GM19023 (cell line): ENCODE measurements around the gene CHRND.

Experiments used
- ATAC-seq: cut with Tn5 transposase; IDR thresholded peaks from one replicate; pipeline ENCODE4 v1.9.1; 2021; ENCODE audit warnings: mild to moderate bottlenecking, moderate library complexity; ENCODE audit not compliant: unreplicated experiment

CHRND gene

GRCh38 chr2:232487385-232488096 is 38.4 kb upstream of the CHRND start, which contains the start of gene ECEL1:
TSS of gene ECEL1 (minus strand) at chr2:232487834. CDS start at chr2:232486653, 1,181 bp downstream.
- no peak for ATAC-seq

- no peak for ATAC-seq
Observed at GRCh38 chr2:232488097-232488711, 37.8 kb upstream of the CHRND start.

GRCh38 chr2:232488721-232489300 is 37.1 kb upstream of the CHRND start:
- no peak for ATAC-seq

GRCh38 chr2:232489516-232490220 is 36.3 kb upstream of the CHRND start:
- no peak for ATAC-seq

GRCh38 chr2:232490221-232491138 is 35.5 kb upstream of the CHRND start:
- ATAC-seq: no peak

GRCh38 chr2:232491139-232491780 is 34.7 kb upstream of the CHRND start:
- no peak for ATAC-seq

- ATAC-seq: no peak
Observed at GRCh38 chr2:232492236-232492848, 33.6 kb upstream of the CHRND start.

GRCh38 chr2:232492963-232493700 is 32.8 kb upstream of the CHRND start:
- ATAC-seq: no peak

GRCh38 chr2:232493701-232494474 is 32.1 kb upstream of the CHRND start:
- no peak for ATAC-seq

GRCh38 chr2:232494542-232494941 is 31.4 kb upstream of the CHRND start:
- ATAC-seq: no peak

GRCh38 chr2:232495292-232495691 is 30.7 kb upstream of the CHRND start:
- no peak for ATAC-seq

- ATAC-seq: no peak
Observed at GRCh38 chr2:232496501-232497270, 29.3 kb upstream of the CHRND start.

GRCh38 chr2:232497348-232497747 is 28.6 kb upstream of the CHRND start:
- no peak for ATAC-seq

- no peak for ATAC-seq
Observed at GRCh38 chr2:232498452-232498851, 27.5 kb upstream of the CHRND start.

- ATAC-seq: no peak
Observed at GRCh38 chr2:232501331-232501771, 24.6 kb upstream of the CHRND start.

GRCh38 chr2:232501794-232502390 is 24.1 kb upstream of the CHRND start:
- no peak for ATAC-seq

- ATAC-seq: no peak
Observed at GRCh38 chr2:232502511-232502910, 23.4 kb upstream of the CHRND start.
